Right lobe of liver (tissue), 4 donors: ENCODE data around the gene GAREM1.

Experiments
- POLR2A ChIP-seq: fragments of 450-650 bp; IDR thresholded peaks from one replicate; pipeline ENCODE4 v1.6.1; 2017; ENCODE audit warnings: antibody characterized with exemption, mild to moderate bottlenecking
- TF ChIP-seq, protein P1 (sequence below), 4 donors: fragments of 200-600 bp in 3 of 4; fragments of 450-650 bp in 1 of 4; IDR thresholded peaks; one replicate each; pipeline versions ENCODE4 v1.5.1 to v1.8.0; 2016 to 2022; ENCODE audit warnings: antibody characterized with exemption in 4 of 4, mild to moderate bottlenecking in 2 of 4
- donor health status: DM: no; HTN: no; CAD: no.
- donor health status: DM: no; HTN: no; CAD: no.
- donor health status: DM: no; HTN: yes; CAD: no.

DNA sequence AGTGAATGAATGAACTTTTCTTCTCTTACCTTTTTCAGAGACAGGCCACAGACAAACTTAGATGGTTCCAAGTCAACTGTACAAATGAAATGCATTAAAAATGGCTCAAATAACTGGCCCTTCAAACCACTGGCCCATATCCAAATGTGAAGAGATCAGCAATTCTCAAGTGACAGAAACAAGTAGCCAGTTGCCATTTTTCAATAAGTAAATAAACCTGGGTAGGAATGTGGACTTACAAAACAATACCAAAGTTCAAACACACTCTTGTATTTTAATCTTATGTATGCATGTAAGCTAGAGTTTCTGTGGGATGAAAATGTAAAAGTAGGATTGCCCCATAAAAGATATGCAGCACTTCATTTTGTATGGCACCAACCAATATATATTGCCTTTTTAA is 151.6 kb downstream of the GAREM1 start:
- TF ChIP-seq, protein P1, sequence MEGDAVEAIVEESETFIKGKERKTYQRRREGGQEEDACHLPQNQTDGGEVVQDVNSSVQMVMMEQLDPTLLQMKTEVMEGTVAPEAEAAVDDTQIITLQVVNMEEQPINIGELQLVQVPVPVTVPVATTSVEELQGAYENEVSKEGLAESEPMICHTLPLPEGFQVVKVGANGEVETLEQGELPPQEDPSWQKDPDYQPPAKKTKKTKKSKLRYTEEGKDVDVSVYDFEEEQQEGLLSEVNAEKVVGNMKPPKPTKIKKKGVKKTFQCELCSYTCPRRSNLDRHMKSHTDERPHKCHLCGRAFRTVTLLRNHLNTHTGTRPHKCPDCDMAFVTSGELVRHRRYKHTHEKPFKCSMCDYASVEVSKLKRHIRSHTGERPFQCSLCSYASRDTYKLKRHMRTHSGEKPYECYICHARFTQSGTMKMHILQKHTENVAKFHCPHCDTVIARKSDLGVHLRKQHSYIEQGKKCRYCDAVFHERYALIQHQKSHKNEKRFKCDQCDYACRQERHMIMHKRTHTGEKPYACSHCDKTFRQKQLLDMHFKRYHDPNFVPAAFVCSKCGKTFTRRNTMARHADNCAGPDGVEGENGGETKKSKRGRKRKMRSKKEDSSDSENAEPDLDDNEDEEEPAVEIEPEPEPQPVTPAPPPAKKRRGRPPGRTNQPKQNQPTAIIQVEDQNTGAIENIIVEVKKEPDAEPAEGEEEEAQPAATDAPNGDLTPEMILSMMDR (IDR thresholded peaks at IDR 0.05): no peak
- no peak for TF ChIP-seq POLR2A
